HG03342 (cell line): ENCODE results near the gene UBE2V1.
"Not testable (repeated sequence)": the region's sequence is repeated elsewhere in the genome, so short reads cannot be mapped to it uniquely, and the experiment has no call there.

Experiments
- ATAC-seq: cut with Tn5 transposase; IDR thresholded peaks from one replicate; pipeline ENCODE4 v1.9.1; 2021; ENCODE audit warnings: mild to moderate bottlenecking, moderate library complexity; ENCODE audit not compliant: unreplicated experiment

The UBE2V1 gene

DNA sequence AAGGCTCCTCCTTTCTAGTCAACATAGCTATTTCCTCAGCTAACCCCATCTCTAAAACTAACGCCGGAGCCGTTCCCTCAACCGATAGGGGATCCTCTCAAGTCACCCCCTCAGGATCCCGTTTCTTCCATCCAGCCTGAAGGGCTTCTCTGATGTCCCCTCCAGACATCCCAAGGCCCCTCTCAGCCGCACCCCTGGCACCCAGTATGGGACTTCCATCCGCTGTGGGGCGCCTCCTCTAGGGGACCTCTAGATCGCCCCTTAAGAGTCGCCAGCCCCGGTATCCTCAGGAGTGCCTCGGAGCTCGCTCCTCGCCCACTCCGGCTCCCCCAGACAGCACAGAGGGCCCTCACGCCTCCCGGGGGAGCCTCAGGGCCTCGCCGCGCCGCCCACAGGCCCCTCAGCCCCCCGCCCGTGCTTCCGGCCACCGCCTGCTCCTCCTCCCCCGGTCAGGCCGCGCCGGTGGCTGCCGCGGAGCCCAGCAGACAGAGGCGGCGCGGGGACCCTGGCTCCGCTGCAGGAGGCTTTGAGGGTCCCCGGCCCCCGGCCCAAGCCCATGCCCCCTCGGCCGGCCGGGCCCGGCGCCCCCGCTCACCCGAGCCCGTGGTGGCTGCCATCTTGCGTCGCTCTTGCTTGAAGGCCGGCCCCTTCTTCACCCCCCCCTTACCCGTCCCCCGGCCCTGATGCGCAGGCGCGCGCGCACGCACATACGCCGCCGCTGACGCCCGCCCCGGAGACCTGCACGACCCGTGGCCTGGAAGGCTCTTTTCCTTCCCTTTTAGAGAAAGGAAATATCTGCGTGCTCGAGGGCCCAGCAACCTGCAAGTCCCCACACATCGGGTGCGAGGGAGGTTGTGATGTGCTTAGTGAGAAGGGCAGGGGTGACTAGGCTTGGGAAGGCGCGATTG lies at the start of gene UBE2V1:
Gene UBE2V1 (minus strand): TSS at position 639 of the 908 bp plus-strand sequence. CDS start 22 bp downstream, at position 617.
- ATAC-seq = peak; percentile 37

DNA sequence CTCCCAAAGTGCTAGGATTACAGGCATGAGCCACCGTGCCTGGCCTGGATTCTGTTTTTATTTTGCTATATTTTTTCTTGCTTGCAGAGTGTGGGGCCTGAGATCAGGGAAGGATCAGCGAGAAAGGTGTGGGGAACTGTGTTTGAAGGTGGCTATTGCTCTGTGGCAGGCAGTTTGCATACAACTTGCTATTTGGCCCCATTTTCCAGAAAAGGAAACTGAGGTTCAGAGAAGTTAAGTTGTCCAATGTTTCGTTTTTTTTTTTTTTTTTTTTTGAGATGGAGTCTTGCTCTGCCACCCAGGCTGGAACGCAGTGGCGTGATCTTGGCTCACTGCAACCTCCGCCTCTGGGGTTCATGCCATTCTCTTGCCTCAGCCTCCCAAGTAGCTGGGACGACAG lies 48.5 kb upstream of the UBE2V1 start:
- ATAC-seq = not testable (repeated sequence)

DNA sequence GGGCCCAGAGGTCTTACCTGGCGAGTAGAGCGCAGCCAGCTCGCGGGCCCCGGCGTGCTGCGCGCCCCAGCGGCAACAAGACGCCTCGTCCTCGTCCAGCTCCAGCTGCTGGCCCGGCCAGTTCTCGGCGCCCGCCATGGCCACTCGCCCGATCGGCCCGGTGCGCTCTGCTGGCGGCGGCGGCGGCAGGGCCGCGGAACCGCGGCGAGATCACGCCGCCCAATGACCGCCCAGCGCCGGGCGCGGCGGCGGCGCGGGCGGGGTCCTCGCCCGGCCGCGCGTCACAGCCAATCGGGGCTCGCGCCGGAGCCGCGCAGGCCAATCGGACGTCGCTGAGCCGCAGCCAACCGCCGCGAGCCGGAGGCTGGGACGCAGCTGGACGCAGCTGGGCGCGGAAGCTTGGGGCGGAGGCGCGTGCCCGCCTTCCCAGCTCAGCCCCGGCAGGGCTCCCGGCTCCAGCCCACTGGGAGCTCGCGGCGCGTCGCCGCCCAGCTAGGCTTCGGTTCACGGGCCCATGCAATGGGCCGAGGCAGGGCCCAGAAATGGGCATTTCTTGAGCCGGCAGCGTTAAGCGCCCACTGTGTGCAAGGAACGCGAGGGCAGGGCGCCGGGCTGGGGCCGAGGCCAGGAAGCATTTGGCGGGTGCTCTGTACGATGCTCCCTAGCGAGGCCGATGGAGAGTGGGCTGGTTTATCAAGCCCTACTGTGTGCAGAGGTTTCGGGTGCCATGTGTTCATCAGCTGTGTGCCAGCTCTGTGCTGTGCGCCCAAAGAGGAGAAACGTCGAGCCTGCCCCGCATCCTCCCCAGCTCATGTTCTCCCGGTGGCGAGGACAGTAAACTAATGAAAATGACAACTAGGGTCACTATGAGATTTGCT lies 40.8 kb upstream of the UBE2V1 start, which contains the start of gene PEDS1:
Gene PEDS1 (minus strand): TSS at position 224 of the 878 bp plus-strand sequence. CDS start 86 bp downstream, at position 138.
- peak; percentile 92 for ATAC-seq

DNA sequence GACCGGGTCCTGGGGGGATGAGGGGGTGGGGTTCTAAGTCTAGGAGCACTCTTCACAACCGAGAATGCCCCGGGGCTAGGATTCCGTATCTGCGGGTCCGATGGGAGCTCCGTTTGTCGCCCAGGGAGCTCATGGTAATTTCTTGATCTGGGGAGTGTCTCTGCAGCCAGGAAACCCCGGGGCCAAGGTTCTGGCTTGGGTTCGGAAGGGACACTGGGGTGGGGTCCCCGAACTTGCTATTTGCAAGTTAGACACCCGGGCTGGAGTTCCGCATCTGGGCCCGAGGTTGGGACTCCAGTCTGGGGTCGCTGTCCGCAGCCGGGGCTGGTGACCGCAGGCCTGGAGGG lies 40.2 kb upstream of the UBE2V1 start:
- no peak for ATAC-seq

DNA sequence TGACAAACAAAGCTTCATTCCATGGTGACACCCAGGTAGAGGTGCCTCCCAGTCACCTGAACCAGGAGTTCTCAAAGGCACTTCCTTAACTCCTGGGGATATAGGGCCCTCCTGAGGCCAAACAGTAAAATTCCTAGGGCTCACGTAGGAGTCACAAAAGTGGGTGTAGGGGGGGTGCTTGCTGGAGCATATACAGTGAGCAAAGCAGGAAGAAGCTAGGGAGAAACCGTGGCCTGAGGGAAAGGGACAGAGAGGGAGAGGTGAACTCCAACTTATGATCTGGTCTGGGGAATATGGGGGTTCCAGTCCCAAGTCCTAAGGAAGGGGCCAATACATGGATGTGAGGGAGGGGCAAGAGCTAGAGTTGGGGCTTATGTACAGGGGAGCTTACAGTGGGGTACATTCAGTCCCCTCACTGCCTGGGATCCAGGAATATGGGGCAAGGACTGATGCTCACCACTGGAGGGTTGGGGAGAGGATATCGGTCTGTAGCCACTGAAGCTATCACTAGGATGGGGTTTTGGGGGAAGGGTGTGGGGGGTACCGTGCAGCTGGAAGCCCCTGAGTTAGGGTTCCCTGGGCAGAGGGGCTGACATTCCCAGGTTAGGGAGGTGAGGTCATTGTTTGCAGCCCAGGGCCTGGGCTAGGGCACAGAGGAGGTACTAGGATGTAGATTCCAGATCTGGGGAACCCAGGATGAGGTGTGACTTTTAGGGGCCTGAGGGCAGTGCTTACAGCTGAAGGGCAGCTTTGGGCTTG lies 39.6 kb upstream of the UBE2V1 start:
- ATAC-seq = no peak

DNA sequence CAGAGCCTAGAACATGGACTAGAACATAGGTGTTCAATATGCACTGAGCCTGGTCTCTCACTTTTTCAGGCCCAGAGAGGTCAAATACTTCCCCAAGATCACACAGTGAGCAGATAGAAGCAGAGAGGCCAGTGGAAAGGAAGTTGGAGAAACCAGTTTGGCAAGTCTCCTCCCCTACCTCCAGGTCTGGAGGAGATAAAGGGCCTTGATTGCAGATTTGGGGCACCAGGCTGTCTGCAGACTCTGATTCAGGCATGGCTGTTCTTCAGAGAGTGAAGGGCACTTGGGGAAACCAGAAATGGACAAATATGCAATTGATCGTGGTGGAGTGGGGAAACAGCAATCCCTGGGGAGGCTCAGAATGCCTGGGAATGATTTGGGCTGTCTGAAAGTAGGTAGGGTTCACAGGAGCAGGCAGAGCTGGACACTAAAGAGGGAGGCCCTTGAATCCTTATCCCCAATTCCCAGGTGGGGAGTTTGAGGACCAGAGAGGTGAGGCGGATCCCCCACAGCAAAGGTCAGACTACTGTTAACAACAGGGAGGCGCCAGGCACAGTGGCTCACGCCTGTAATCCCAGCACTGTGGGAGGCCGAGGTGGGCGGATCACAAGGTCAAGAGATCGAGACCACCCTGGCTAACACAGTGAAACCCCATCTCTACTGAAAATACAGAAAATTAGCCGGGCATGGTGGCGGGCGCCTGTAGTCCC lies 38.2 kb upstream of the UBE2V1 start:
- ATAC-seq = no peak

DNA sequence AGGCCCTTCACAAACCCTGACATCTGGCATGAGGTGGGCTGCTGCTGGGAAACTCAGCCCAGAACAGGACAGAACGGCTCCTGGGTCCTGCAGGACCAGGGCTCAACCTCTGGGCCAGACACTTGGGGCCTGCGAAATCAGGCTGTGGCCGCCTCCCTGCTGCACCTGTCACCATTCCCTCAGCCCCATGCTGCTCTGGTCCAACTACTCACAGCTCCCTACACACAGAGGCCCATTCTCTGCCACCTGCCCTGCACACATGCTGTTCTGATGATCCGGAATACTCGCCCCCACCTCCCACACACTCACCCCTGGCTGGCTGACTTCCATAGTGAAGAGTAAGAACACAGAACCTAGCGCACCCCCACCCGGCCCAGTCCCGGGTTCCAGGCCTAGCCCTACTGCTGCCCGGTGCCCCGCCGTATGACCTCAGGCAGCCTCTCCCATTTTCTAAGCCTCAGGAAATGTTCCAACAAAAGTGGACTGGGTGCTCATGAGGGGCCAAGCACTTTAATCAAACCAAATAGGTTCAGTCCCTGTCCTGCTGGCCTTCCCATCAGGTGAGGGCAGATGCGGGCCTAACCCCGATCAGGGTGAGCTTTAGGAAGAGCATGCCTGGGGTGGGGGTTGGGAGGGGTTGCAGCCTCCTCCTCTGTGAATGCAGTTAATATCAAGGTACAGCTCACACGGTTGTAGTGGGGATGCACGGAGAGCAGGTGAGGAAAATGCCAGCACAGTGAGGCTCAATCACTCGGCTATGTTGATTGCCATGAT lies 36.7 kb upstream of the UBE2V1 start:
- ATAC-seq = no peak

DNA sequence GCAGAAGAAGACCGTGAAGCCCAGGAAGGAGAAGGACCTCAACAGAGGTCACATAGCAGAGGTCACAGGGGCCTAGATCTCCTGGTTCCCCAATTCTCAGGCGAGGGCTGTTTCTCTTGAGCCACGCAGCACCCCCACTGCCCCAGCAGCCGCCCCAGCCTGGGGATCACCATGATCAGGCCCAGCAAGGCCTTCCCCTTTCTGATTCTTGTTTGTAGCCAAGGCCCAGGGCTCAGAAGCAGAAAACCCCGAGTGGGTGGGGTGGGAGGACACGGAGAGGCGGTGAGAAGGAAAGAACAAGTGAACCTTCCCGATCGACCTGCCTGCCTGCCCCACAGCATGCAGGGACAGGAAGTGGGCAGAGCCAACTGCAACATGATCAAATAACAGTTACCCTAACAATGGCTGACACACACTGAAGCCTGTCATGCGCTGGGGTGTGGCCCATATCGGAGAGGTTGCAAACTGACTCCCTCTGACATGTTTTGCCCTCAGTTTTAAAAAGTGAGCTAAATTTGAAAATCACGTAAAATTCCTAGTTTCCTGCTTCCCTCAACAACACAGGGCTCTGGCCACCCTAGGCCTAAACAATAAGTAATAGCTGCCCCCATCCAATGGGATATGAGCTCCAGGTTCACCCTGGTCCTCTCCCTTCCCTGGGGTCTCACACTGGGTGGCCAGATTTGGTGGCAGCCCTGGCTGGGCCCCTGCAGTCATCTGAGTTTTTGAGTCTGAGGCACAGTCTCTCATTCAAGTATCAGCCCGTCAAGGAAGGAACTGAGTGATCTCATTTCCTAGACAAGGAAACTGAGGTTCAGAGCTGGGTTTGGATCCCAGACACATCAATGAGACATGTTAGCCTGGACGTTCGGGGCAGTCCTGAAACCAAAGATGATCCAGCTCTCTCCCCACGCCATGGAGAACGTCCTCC lies 34.0 kb upstream of the UBE2V1 start:
- ATAC-seq = peak; percentile 69

DNA sequence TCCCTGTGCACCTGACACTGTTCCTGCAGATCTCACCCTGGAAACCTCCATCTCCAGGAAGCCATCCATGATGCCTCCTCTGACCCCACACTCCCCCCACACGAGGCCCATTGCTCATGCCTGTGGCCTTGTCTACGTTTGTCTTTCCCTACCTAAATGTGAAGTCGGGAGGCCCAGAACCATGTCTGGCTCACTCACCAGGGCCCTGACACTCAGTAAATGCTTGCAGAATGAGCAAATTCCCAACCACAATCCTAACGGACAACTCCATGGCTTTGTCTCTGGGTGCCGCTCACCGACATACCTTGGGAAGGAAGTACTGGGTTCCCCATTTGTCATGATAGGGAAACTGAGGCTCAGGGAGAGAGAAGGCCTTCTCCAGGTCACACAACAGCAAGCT lies 33.3 kb upstream of the UBE2V1 start:
- no peak for ATAC-seq

DNA sequence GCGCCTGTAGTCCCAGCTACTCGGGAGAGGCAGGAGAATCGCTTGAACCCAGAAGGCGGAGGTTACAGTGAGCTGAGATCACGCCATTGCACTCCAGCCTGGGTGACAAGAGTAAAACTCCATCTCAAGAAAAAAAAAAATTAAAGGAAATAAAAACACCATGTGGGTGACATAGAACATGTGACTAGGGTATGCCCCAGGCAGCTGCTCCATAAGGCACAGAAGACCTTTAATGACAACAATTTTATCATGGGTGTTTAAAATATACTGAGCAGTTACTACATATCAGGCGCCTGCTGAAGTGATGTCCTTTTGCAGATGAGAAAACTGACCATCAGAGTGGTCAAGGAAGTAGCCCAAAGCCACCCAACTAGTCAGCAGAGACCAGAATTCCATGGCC lies 32.6 kb upstream of the UBE2V1 start:
- no peak for ATAC-seq

DNA sequence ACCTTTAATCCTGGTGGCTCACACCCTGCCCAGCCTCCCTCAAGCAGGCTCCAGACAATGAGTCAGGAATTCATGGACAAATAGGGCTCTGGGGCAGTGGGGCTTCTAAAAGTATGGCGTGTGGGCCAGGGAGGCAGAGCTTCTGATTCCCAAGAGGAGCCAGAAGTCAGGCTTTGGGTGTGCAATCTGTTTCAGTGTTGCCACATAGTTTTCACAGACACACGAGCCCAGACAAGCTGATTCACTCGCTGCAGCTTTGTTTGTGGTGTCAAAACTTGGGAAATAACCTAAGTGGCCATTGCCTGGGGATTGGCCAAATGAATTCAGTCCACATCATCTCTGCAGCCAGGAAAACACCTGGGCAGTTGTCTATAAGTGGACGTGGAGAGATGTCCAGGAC lies 31.4 kb upstream of the UBE2V1 start:
- no peak for ATAC-seq

DNA sequence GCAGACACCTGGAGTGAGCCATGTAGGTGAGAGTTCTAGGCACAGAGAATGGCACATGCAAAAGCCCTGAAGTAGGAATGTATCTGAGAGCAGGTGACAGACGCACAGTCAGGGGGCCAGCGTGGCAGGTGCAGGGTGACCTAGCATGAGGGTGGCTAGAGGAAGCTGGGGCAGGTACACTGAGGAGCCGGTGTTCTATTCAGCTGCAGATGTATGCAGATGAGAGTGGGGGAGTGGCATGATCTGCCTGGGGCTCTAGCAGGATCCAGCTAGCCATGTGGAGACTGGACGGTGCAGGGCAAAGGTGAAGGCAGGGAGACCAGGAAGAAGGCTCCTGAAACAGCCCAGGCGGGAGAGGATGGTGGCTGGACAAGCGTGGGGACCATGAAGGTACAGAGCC lies 29.9 kb upstream of the UBE2V1 start:
- ATAC-seq = no peak

DNA sequence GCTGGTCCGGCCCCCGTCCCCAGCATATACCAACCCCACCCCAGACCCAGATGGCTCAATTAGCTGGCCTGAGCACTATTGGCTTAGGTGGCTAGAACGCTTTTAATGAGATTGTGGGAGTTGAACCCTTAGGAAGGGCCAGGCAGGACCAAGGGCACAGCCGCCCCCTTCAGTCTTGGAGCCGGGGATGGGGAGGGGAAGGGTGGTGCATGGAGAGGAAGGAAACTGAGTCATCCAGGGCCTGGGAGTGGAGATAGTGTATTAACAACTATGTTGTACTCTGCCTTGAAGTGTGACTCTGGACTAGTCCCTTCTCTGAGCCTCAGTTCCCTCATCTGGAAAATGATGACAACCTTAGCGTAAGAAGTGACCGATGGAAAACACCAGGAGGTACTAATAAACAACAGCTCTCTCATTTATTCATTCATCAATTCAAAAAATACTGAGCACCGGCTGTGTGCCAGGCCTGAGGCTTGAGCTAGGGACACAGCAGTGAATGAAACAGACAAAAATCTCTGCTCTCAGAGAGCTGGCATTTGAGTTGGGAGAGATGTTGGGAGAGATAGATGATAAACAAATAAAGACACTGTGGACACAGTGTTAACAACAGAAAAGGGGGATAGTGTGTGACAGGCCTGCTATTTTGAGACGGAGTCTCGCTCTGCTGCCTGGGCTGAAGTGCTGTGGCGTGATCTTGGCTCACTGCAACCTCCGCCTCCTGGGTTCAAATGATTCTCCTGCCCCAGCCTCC lies 29.0 kb upstream of the UBE2V1 start:
- ATAC-seq = no peak

DNA sequence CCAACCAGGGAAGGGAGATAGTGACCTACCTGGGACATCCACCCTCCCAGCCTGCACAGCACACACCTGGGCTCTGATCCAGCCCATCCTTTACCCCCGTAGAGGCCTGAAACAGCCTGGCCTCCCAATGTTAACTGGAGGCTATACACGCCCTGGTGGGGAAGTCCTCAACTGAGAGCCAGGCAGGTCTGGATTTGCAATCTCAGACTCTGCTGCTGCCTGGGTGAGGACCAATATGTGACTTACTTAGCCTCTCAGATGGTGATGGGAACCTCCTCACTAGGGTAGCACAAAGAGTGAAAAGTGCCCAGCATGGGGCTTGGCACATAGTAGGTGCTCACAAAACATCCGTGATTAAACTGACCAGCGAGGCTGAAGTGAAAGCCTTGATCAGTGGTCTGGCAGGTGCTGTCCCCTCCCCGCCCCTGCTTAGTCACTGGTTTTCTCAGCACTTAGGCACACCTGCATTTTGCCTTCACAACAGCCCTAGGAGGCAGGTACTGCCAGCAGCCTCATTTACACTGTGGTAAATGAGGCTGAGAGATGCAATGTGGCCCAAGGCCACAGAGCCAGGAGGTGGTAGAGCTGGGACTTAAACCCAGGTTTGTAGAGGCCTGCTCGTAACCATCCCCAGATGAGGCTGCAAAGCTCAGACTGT lies 28.2 kb upstream of the UBE2V1 start:
- no peak for ATAC-seq

DNA sequence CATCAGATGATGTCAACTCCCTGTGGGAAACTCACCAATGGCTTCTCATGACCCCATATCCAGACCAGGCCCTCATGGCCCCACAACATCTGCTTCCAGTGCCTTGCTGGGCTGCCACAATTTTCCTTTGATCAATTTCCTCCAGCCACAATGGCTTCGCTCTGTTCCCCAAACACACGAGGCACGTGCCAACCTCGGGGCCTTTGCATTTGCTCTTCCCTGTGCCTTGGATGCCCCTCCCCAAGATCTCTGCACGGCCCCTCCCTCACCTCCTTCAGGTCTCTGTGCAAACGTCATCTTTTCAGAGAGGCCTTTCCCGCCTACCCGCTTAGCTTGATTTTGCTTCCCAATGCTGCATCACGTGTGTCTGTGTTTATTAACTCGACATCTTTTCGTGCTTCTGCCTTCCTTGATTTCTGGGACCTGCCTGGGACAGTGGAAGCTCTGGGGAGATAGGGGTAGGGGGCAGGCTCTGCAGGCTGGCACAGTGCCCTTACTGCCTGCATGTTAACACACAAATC lies 27.4 kb upstream of the UBE2V1 start:
- no peak for ATAC-seq

DNA sequence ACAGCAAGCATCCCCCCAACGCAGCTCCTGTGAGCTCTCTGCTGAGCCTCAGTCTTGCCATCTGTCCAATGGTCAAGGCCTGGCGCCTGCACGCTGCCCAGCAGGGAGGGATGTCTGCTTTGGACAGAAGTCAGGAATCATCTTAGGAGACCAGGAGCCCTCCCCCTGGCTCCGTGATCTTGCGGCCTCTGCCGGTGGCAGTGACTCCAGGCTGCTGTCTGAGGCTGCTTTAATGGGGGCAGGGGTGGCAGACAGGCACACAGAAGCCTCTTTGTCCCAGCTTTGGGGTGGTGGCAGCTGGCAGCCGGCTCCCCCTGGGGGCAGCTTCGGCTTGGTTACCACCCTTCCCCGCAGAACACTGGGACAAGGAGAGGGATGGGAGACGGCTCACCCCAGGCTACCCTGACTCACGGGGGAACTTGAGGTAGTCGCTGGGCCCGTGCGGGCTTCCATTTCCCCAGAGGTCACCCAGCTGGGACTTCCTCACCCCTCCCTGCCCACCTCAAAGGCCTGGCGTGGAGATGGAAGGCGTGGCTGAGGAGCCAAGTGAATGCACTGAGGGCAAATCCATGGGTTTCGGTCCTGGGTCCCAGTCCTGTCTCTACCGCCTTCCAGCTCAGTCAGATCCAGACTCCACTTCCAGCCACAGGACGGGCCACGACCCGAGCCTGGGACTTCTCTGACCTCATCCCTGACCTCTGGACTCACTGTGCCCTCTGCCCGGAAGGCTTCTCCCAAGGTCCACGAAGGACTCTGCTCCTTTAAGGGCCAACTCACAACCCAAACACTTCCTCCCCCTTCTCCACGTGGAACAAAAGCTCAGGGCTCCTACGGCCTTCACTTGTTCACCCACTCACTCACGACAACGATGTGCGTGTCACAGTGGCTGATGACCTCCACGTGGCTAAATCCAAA lies 25.8 kb upstream of the UBE2V1 start:
- ATAC-seq = no peak
